Thyroid gland (tissue), 4 donors: ENCODE results near the gene INO80C.

Source experiments
- CTCF ChIP-seq, 6 experiments: fragments of 200-600 bp in 3 of 6; fragments of 450-650 bp in 3 of 6; sonication (generic) in 3 of 6; IDR thresholded peaks; one replicate each; pipeline ENCODE4 v1.5.1; 2016 to 2019; ENCODE audit warnings: antibody characterized with exemption in 6 of 6, mild to moderate bottlenecking in 2 of 6, inconsistent platforms in 1 of 6, moderate library complexity in 1 of 6
- POLR2A ChIP-seq, 2 donors: fragments of 450-650 bp; IDR thresholded peaks; one replicate each; pipeline ENCODE4 v1.6.1; 2017; ENCODE audit warnings: antibody characterized with exemption in 2 of 2, mild to moderate bottlenecking in 2 of 2, moderate library complexity in 1 of 2

- TF ChIP-seq CTCF (IDR thresholded peaks at IDR 0.05) = no peak
- TF ChIP-seq POLR2A (IDR thresholded peaks at IDR 0.05) = no peak
Measured at GRCh38 chr18:35519148-35519899, 21.6 kb upstream of the INO80C start.
